NB4 (cell line): Measurements from ENCODE around the gene TGFB2.

ENCODE experiments used
- DNase-seq: peaks from one replicate; pipeline ENCODE4 v3.0.0; 2010; ENCODE audit warnings: low read depth
- H3K4me3 ChIP-seq: one replicate; pipeline ENCODE4 v1.5.1; 2011; ENCODE audit warnings: mild to moderate bottlenecking, low read depth, low read length, moderate library complexity
- CTCF ChIP-seq: IDR thresholded peaks from one replicate; pipeline ENCODE4 v1.5.1; 2012; ENCODE audit warnings: low read depth, low read length
- MAX ChIP-seq: IDR thresholded peaks from 2 replicates; pipeline ENCODE4 v1.6.1; 2011; ENCODE audit warnings: low read depth, low read length
- MYC ChIP-seq: IDR thresholded peaks from 2 replicates; pipeline ENCODE4 v1.6.1; 2011; ENCODE audit warnings: low read depth, low read length
- POLR2A ChIP-seq: IDR thresholded peaks from 2 replicates; pipeline ENCODE4 v1.6.1; 2011; ENCODE audit warnings: mild to moderate bottlenecking; ENCODE audit not compliant: insufficient read length; ENCODE audit errors: extremely low read depth

TGFB2 gene

GRCh38 chr1:218413179-218413578 is 68.0 kb downstream of the TGFB2 start:
- no peak for DNase-seq
- TF ChIP-seq MAX (no peak), MYC (no peak), POLR2A (no peak), CTCF (no peak)
- H3K4me3 ChIP-seq = no peak overlapping the region

- DNase-seq = no peak
- no peak overlapping the region for H3K4me3 ChIP-seq
- TF ChIP-seq POLR2A (no peak), MYC (no peak), CTCF (no peak), MAX (no peak)
Observed at GRCh38 chr1:218414060-218414728, 69.1 kb downstream of the TGFB2 start.

GRCh38 chr1:218415726-218416125 is 70.6 kb downstream of the TGFB2 start:
- DNase-seq = no peak
- TF ChIP-seq MYC = no peak
- no peak for TF ChIP-seq CTCF
- TF ChIP-seq POLR2A = no peak
- TF ChIP-seq MAX = no peak
- H3K4me3 ChIP-seq = no peak overlapping the region

GRCh38 chr1:218421531-218421930 is 76.4 kb downstream of the TGFB2 start:
- DNase-seq = no peak
- H3K4me3 ChIP-seq = no peak overlapping the region
- no peak for TF ChIP-seq POLR2A
- no peak for TF ChIP-seq CTCF
- TF ChIP-seq MYC = no peak
- no peak for TF ChIP-seq MAX

- no peak for DNase-seq
- no peak for TF ChIP-seq POLR2A
- TF ChIP-seq MAX = no peak
- TF ChIP-seq CTCF = no peak
- TF ChIP-seq MYC = no peak
- H3K4me3 ChIP-seq = no peak overlapping the region
Observed at GRCh38 chr1:218424502-218424901, 79.4 kb downstream of the TGFB2 start.
